HUES48 (cell line): Measurements from ENCODE around the gene NAXD.
"Not testable (repeated sequence)": the region's sequence is repeated elsewhere in the genome, so short reads cannot be mapped to it uniquely, and the experiment has no call there.

Experiments used
- H3K27ac ChIP-seq: one replicate; pipeline ENCODE4 v1.7.0; 2013; ENCODE audit warnings: low read depth, low read length, inconsistent platforms
- H3K27me3 ChIP-seq: 2 replicates; pipeline ENCODE4 v1.6.1; 2013; ENCODE audit warnings: mild to moderate bottlenecking, low read length; ENCODE audit not compliant: control insufficient read depth, insufficient read depth
- H3K36me3 ChIP-seq: 2 replicates; pipeline ENCODE4 v1.6.1; 2013; ENCODE audit warnings: low read length; ENCODE audit not compliant: control insufficient read depth, insufficient read depth
- H3K4me1 ChIP-seq: 2 replicates; pipeline ENCODE4 v1.6.1; 2013; ENCODE audit warnings: mild to moderate bottlenecking, low read length; ENCODE audit not compliant: control insufficient read depth, insufficient read depth
- H3K4me3 ChIP-seq: 2 replicates; pipeline ENCODE4 v1.5.1; 2013; ENCODE audit warnings: mild to moderate bottlenecking, low read depth, low read length
- H3K9ac ChIP-seq: 2 replicates; pipeline ENCODE4 v1.6.1; 2013; ENCODE audit warnings: mild to moderate bottlenecking, low read depth, low read length, moderate library complexity
- H3K9me3 ChIP-seq: 2 replicates; pipeline ENCODE4 v1.6.1; 2013; ENCODE audit warnings: low read length; ENCODE audit not compliant: control insufficient read depth, insufficient read depth

Gene NAXD

GRCh38 chr13:110665491-110666254 is 50.3 kb downstream of the NAXD start:
- Histone ChIP-seq H3K27me3 (no peaks in the 10 kb centered on the region), H3K36me3 (peaks cover 70% of the 10 kb centered on the region), H3K4me3 (no peak overlapping the region), H3K9me3 (peaks cover 17% of the 10 kb centered on the region), H3K27ac (no peak overlapping the region), H3K4me1 (no peaks in the 10 kb centered on the region), H3K9ac (no peak overlapping the region)

DNA sequence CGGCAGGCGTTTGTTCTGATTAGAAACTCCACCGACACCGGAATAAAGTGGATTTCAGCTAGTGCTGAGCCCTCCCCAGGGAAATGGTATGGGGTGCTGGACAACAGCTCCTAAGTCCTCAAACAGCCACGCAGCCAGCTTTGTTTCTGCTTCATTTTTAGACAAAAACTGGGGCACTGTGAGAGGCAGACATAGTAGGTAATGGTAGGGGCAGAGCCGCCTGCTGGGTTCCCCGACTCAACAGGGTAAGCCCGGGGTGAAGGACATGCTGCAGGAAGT is 50.8 kb downstream of the NAXD start:
- Histone ChIP-seq H3K4me3 (no peak overlapping the region), H3K9me3 (peaks cover 14% of the 10 kb centered on the region), H3K27ac (no peak overlapping the region), H3K27me3 (no peaks in the 10 kb centered on the region), H3K4me1 (no peaks in the 10 kb centered on the region), H3K9ac (no peak overlapping the region), H3K36me3 (peaks cover 70% of the 10 kb centered on the region)

DNA sequence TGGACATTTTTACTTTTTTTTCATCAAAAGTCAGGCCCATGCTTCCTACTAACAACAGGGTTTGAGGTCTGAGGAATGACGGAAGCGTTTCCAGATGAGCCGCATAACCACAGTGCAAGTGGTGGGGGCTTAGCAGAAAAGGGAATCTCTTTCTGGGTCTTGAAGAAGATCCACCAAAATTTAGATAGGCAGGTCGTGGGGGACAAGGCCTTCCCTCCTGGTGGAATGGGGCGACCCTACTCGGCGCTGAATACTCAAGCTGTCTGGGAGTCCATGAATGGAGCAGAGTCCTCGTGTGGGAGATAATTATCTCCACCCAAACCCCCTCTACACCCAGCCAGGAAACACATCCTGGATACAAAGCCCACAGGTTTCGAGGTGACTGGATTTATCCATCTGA is 53.7 kb downstream of the NAXD start:
- H3K27ac ChIP-seq: no peak overlapping the region
- H3K4me3 ChIP-seq: no peak overlapping the region
- peaks cover 13% of the 10 kb centered on the region for H3K9me3 ChIP-seq
- H3K4me1 ChIP-seq: no peaks in the 10 kb centered on the region
- H3K27me3 ChIP-seq: no peaks in the 10 kb centered on the region
- no peak overlapping the region for H3K9ac ChIP-seq
- H3K36me3 ChIP-seq: peaks cover 43% of the 10 kb centered on the region

DNA sequence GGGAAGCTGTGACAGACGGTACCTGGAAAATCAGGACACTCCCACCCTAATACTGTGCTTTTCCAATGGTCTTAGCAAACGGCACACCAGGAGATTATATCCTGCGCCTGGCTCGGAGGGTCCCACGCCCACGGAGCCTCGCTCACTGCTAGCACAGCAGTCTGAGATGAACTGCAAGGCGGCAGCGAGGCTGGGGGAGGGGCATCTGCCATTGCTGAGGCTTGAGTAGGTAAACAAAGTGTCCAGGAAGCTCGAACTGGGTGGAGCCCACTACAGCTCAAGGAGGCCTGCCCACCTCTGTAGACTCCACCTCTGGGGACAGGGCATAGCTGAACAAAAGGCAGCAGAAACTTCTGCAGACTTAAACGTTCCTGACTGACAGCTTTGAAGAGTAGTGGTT is 54.5 kb downstream of the NAXD start:
- H3K27me3 ChIP-seq, H3K4me3 ChIP-seq, H3K4me1 ChIP-seq, H3K27ac ChIP-seq, H3K9ac ChIP-seq: not testable (repeated sequence)
- Histone ChIP-seq H3K9me3 (peaks cover 13% of the 10 kb centered on the region), H3K36me3 (peaks cover 40% of the 10 kb centered on the region)

DNA sequence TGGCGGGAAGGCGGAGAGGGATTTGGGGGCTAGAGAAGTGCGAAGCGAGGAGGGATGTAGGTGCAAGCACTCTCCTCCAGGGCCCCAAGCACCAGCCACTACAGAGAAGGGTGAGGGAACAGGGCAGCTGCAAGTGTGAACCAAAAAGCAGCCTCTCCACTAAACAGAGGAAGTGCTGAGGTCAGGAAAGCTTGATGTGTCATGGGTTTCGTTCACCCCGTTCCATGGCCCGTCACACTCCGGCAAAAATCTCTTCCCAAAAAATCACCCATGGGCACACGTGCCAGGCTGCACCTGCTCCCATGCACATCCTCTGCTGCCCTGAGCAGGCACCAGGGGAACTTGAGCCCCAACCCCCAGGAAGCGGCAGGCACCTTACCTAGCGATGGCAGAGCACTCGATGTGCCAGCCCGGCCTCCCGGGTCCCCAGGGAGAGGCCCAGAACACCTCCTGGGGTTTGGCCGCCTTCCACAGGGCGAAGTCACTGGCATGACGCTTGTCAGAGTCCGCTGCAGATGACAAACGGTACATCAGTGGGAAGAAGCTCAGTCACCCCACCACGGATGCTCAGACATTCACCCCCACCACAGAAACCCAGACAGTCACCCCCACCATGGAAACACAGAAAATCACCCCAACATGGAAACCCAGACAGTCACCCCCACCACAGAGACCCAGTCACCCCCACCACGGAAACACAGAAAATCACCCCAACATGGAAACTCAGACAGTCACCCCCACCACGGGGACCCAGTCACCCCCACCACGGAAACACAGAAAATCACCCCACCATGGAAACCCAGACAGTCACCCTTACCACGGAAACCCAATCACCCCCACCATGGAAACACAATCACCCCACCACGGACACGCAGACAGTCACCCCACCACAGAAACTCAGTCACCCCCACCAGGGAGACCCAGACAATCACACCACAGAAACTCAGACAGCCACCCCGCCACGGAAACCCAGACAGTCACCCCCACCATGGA is 61.5 kb downstream of the NAXD start:
- H3K9me3 ChIP-seq: no peaks in the 10 kb centered on the region
- peaks cover 36% of the 10 kb centered on the region for H3K36me3 ChIP-seq
- H3K4me3 ChIP-seq: no peak overlapping the region
- no peak overlapping the region for H3K27ac ChIP-seq
- H3K27me3 ChIP-seq: no peaks in the 10 kb centered on the region
- no peaks in the 10 kb centered on the region for H3K4me1 ChIP-seq
- H3K9ac ChIP-seq: no peak overlapping the region

- Histone ChIP-seq H3K4me3 (no peak overlapping the region), H3K27me3 (no peaks in the 10 kb centered on the region), H3K36me3 (peaks cover 47% of the 10 kb centered on the region), H3K27ac (no peak overlapping the region), H3K9ac (no peak overlapping the region), H3K9me3 (no peaks in the 10 kb centered on the region), H3K4me1 (no peaks in the 10 kb centered on the region)
These were observed 62.6 kb downstream of the NAXD start for GRCh38 chr13:110677731-110678545.

DNA sequence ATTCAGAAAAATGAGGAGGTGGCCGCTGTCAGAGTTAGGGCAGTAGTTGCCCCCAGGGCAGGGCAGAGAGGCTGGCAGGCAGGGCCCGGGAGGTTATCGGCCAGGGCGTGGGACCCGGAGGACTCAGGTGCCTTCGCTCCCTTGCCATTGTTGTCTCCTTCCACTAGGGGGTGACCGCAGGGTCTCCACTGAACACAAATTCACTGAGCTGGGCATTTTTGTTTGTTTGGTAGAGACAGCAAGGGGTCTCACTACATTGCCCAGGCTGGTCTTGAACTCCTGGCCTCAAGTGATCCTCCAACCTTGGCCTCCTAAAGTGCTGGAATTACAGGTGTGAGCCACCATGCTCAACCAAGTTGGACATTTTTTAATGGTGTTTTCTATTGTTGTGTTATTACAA is 65.5 kb downstream of the NAXD start:
- H3K27me3 ChIP-seq: no peaks in the 10 kb centered on the region
- no peaks in the 10 kb centered on the region for H3K9me3 ChIP-seq
- H3K36me3 ChIP-seq: peaks cover 71% of the 10 kb centered on the region
- H3K4me3 ChIP-seq: no peak overlapping the region
- H3K27ac ChIP-seq: no peak overlapping the region
- H3K9ac ChIP-seq: no peak overlapping the region
- no peaks in the 10 kb centered on the region for H3K4me1 ChIP-seq

DNA sequence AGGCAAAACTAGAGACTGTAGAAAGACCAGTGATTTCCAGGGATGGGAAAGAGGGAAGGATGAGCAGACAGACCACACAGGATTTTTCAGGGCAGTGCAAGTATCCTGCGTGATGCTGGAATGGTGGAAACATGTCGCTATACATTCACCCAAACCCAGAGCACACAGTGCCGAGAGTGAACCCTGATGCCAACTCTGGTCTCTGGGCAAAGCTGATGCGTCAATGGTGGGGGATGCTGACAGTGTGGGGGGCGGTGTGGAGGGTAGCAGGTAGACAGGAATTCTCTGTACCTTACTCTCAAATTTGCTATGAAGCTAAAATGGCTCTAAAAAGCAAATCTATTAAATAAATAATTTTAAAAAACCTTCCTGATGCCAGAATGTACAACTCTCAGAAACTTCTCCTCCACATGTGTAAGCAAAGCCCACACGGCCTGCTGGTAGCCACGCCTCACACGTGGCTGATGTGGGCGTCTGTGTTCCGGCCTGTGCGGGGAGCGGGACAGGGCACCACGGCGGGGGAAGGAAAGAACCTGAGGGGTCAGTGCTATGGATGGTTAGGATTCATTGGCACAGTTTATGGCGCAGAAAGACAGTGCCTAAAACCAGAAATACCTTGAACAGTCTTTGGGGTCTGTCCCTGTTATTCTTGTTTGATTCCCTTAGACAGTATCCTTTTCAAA is 66.7 kb downstream of the NAXD start:
- Histone ChIP-seq H3K9ac (no peak overlapping the region), H3K4me3 (no peak overlapping the region), H3K36me3 (peaks cover 70% of the 10 kb centered on the region), H3K27me3 (no peaks in the 10 kb centered on the region), H3K27ac (no peak overlapping the region), H3K4me1 (no peaks in the 10 kb centered on the region), H3K9me3 (no peaks in the 10 kb centered on the region)

DNA sequence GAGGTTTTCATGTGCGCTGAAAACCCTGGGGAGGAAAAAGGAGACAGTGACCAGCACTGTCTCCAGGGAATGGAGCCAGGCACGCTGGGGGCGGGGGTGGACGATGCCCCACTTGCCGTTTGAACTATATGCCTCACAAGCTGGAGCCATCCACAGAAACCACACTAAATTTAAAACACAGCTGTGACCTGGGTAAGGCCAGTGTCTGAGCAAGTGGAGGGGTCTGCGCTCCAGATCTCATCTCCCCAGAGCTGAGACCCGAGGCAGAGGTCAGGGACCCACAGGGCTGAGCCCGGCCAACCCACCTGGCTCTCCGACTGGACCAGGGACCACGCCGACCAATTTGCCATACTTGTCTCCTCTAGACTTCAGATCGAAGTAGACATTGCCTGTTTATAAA is 67.4 kb downstream of the NAXD start:
- Histone ChIP-seq H3K4me3 (no peak overlapping the region), H3K9me3 (no peaks in the 10 kb centered on the region), H3K27ac (no peak overlapping the region), H3K4me1 (no peaks in the 10 kb centered on the region), H3K27me3 (no peaks in the 10 kb centered on the region), H3K9ac (no peak overlapping the region), H3K36me3 (peaks cover 74% of the 10 kb centered on the region)

DNA sequence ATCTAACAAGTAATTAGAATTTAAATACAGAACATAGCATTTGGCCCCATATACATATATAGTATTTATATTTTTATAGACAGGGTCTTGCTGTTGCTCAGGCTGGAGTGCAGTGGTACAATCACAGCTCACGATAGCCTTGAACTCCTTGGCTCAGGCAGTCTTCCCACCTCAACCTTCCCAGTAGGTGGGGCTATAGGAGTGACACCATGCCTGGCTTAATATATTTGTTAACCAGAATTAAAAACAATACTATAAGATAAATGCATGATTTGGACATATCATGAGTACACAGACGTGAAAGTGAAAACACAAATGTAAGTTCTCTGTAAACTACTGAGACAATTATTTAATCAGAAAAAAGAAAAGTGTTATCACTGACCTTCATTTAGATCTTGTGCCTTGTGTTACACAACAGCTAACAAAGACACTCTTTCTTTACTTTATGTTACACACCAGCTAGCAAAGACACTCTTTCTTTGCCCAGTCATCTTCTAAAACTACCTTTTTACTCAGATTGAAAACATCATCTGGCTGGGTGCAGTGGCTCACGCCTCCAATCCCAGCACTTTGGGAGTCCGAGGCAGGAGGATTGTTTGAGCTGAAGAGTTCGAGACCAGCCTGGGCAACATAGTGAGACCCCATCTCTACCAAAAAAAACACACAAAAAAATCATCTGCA is 68.0 kb downstream of the NAXD start:
- Histone ChIP-seq H3K27ac (no peak overlapping the region), H3K36me3 (peaks cover 77% of the 10 kb centered on the region), H3K27me3 (no peaks in the 10 kb centered on the region), H3K9me3 (no peaks in the 10 kb centered on the region), H3K9ac (no peak overlapping the region), H3K4me3 (no peak overlapping the region), H3K4me1 (no peaks in the 10 kb centered on the region)
